Activated CD4-positive, alpha-beta T cell treated with anti-CD3 and anti-CD28 coated beads for 36 hours (primary cell): Measurements from ENCODE around the gene QRICH1. TPM values are rescaled to one million over a fixed set of nuclear protein-coding genes. Genes with fewer than 3 reads are reported as not detected.
"Not testable (repeated sequence)": the region's sequence is repeated elsewhere in the genome, so short reads cannot be mapped to it uniquely, and the experiment has no call there.

ENCODE experiments used
- ATAC-seq: fragments of 200-7000 bp; cut with Tn5 transposase; one replicate; pipeline ENCODE4 v1.10.0; 2021; ENCODE audit warnings: mild to moderate bottlenecking, moderate library complexity
- CTCF ChIA-PET: fragments of 350-600 bp; sonication (Branson Sonifier 250); formaldehyde crosslinking; loops from one replicate; lab custom pipeline; 2021; ENCODE audit warnings: antibody characterized with exemption; lab: Charles Lee
- POLR2A ChIA-PET: fragments of 350-600 bp; sonication (Branson Sonifier 250); formaldehyde crosslinking; loops from one replicate; lab custom pipeline; 2021; ENCODE audit warnings: antibody characterized with exemption, inconsistent platforms; lab: Charles Lee
- DNase-seq: peaks from one replicate; pipeline ENCODE4 v3.0.0-alpha.2; 2020
- H3K27ac Mint-ChIP-seq: one replicate; pipeline ENCODE4 v1.8.0; 2021; ENCODE audit warnings: mixed read lengths
- H3K27me3 Mint-ChIP-seq: one replicate; pipeline ENCODE4 v1.8.0; 2021; ENCODE audit warnings: mixed read lengths
- H3K36me3 Mint-ChIP-seq: one replicate; pipeline ENCODE4 v1.8.0; 2021; ENCODE audit warnings: low read depth, mixed read lengths
- H3K4me1 Mint-ChIP-seq: one replicate; pipeline ENCODE4 v1.8.0; 2021; ENCODE audit warnings: mixed read lengths
- H3K4me3 Mint-ChIP-seq: one replicate; pipeline ENCODE4 v1.8.0; 2021; ENCODE audit warnings: mild to moderate bottlenecking, moderate library complexity, mixed read lengths
- H3K9me3 Mint-ChIP-seq: one replicate; pipeline ENCODE4 v1.8.0; 2021; ENCODE audit warnings: low read depth, mixed read lengths
- intact Hi-C, 2 experiments: fragments of 100-400 bp; cut with DNase I in 1 of 2; cut with micrococcal nuclease in 1 of 2; formaldehyde crosslinking; loops; one replicate each; pipeline versions ENCODE4 v1.14.2 to v1.15.1; 2022 to 2024; cut with DNase I, micrococcal nuclease
- total RNA-seq, 2 experiments: library from RNA; stranded (reverse); gene quantifications; one replicate each; pipeline ENCODE4 v1.2.3, GENCODE V29; 2021

Gene QRICH1
- total RNA-seq, 2 experiments from 2014 or later: 119 to 171 TPM

DNA sequence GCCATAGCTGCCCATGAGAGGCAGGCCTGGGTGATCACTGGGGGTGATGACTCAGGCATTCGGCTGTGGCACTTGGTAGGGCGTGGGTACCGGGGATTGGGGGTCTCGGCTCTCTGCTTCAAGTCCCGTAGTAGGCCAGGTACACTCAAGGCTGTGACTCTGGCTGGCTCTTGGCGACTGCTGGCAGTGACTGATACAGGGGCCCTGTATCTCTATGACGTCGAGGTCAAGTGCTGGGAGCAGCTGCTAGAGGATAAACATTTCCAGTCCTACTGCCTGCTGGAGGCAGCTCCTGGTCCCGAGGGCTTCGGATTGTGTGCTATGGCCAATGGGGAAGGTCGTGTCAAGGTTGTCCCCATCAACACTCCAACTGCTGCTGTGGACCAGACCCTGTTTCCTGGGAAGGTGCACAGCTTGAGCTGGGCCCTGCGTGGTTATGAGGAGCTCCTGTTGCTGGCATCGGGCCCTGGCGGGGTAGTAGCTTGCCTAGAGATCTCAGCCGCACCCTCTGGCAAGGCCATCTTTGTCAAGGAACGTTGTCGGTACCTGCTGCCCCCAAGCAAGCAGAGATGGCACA, 81.3 kb downstream of the QRICH1 start:
- Mint-ChIP-seq H3K27ac (no peak overlapping the region), H3K27me3 (no peaks in the 10 kb centered on the region), H3K4me1 (peaks cover 18% of the 10 kb centered on the region), H3K36me3 (peaks cover 22% of the 10 kb centered on the region), H3K4me3 (no peak overlapping the region), H3K9me3 (no peaks in the 10 kb centered on the region)
- ChIA-PET CTCF (interaction anchor here (0.7 to 3.4 kb wide), 4 partner anchors 10 to 611 kb away, joined by 4 to 31 read pairs (median 6); partner anchors contain the start of gene NDUFAF3), POLR2A (interaction anchor here (1.0 to 2.6 kb wide), 2 partner anchors 9 to 17 kb away, joined by 3 to 10 read pairs; partner anchors contain the start of gene NDUFAF3)
- intact Hi-C loops: no loop called here
- DNase-seq: no peak
- ATAC-seq: no peak

DNA sequence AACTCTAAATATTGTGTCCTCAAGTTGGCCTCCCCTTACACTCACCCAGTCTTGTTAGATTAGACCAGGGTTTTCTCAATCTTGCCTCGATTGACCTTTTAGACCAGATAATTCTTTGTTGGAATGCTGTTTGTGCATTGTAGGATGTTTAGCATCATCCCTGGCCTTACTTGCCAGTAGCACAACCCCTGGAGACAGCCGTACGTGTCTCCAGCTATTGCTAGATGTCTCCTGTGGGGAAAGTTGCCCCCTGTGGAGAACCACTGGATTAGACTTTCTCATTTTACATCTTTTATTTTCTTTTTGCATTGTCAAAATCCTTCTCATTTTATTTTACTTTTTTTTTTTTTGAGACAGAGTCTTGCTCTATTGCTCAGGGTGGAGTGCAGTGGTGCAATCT, 84.5 kb downstream of the QRICH1 start:
- no peak for ATAC-seq
- no peak for DNase-seq
- Mint-ChIP-seq H3K4me3 (no peak overlapping the region), H3K36me3 (peaks cover 15% of the 10 kb centered on the region), H3K9me3 (no peaks in the 10 kb centered on the region), H3K27me3 (no peaks in the 10 kb centered on the region), H3K27ac (peak overlapping the region; percentile 5), H3K4me1 (peaks cover 16% of the 10 kb centered on the region)
- ChIA-PET POLR2A (interaction anchor here (3.7 kb wide), 1 partner anchor 11 kb away, joined by 102 read pairs; the partner anchor contains the start of genes DALRD3 and NDUFAF3), CTCF (interaction anchor here (0.9 to 5.9 kb wide), 5 partner anchors 7 to 90 kb away, joined by 3 to 61 read pairs (median 12); partner anchors contain the start of genes NDUFAF3 and P4HTM)
- intact Hi-C loops: loop anchor here in 1 of 2 experiments (5.0 kb wide), 2 partner anchors 403 to 537 kb away; partner anchors contain the start of genes RHOA and TCTA

DNA sequence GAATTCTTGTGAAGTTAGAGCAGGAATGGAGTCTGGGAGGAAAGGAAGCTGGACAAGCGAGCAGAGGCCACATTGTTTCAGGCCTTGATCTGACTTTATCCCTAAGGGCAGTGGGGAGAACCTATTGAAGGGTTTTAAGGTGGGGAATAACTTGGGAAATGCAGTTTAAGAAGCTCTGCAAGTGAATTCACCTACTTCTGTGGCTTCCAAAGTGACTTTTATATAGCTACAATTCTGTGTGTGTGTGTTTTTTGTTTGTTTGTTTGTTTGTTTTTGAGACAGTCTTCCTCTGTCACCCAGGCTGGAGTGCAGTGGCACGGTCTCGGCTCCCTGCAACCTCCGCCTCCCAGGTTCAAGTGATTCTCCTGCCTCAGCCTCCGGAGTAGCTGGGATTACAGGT, 85.2 kb downstream of the QRICH1 start:
- ATAC-seq, DNase-seq, H3K9me3 Mint-ChIP-seq, H3K27me3 Mint-ChIP-seq: not testable (repeated sequence)
- Mint-ChIP-seq H3K4me1 (peaks cover 16% of the 10 kb centered on the region), H3K4me3 (peak overlapping the region; percentile 100), H3K36me3 (peaks cover 13% of the 10 kb centered on the region), H3K27ac (peak overlapping the region; percentile 91)
- ChIA-PET CTCF (interaction anchor here (0.9 to 5.9 kb wide), 6 partner anchors 8 to 441 kb away, joined by 3 to 61 read pairs (median 8); partner anchors contain the start of genes NDUFAF3 and P4HTM), POLR2A (interaction anchor here (1.0 to 3.7 kb wide), 2 partner anchors 11 to 21 kb away, joined by 3 to 102 read pairs; partner anchors contain the start of genes DALRD3, IMPDH2 and NDUFAF3)
- intact Hi-C loops: loop anchor here in 1 of 2 experiments (5.0 kb wide), 2 partner anchors 404 to 536 kb away; partner anchors contain the start of genes RHOA and TCTA

DNA sequence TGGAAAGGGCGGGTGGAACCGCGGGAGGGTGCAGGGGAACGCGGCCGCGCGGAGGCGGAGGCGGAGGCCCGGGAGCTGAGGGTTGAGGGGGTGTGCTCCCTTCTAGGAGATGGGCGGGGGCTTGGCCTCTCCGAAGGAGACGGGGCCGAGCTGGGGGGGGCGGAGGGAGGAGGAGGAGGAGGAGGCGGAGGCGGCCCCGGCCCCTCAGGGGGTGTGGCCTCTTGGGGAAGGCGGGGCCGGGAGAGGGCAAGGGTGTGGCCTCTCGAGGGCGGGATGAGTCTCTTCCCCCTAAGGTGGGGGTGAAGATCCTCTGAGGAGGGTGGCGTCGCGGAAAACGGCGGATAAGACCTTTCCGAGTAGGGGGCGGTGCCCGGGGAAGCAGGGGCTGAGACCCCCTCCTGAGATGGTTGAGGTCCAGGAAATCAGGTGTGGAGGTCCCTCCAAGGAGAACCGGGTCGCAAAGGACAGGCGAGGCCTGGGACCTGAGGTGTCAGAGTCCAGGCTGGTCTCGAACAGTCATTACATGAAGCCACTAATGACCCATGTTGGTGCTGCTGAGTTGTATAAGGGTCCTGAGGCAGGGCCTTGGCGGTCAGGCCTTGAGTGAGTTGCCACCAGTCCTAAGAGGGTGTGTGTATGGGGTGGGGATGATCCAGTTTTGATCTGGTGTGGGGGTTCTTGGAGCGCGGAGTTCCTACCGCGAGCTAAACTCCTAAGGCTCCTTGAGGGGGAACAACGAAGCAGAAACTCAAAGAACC, 85.9 kb downstream of the QRICH1 start:
- H3K4me3 Mint-ChIP-seq: peak overlapping the region; percentile 100
- H3K27me3 Mint-ChIP-seq: no peaks in the 10 kb centered on the region
- peak; percentile 94 for DNase-seq
- H3K4me1 Mint-ChIP-seq: peaks cover 16% of the 10 kb centered on the region
- H3K27ac Mint-ChIP-seq: peak overlapping the region; percentile 100
- peaks cover 10% of the 10 kb centered on the region for H3K36me3 Mint-ChIP-seq
- ChIA-PET POLR2A (interaction anchor here (0.5 to 3.7 kb wide), 11 partner anchors 12 to 535 kb away, joined by 3 to 102 read pairs (median 4); partner anchors contain the start of genes ARIH2, DALRD3, IMPDH2 and NDUFAF3), CTCF (interaction anchor here (0.6 to 5.9 kb wide), 11 partner anchors 9 to 572 kb away, joined by 3 to 61 read pairs (median 5); partner anchors contain the start of genes IMPDH2, NDUFAF3 and P4HTM)
- ATAC-seq: peak; percentile 73
- intact Hi-C loops: loop anchor here (1.0 to 5.0 kb wide), 16 partner anchors 13 to 666 kb away; partner anchors contain the start of genes APEH (in 1 of the 2), ARIH2 (in 1 of the 2), CCDC71 (in 1 of the 2) and DAG1 (in 1 of the 2)
- H3K9me3 Mint-ChIP-seq: no peaks in the 10 kb centered on the region

DNA sequence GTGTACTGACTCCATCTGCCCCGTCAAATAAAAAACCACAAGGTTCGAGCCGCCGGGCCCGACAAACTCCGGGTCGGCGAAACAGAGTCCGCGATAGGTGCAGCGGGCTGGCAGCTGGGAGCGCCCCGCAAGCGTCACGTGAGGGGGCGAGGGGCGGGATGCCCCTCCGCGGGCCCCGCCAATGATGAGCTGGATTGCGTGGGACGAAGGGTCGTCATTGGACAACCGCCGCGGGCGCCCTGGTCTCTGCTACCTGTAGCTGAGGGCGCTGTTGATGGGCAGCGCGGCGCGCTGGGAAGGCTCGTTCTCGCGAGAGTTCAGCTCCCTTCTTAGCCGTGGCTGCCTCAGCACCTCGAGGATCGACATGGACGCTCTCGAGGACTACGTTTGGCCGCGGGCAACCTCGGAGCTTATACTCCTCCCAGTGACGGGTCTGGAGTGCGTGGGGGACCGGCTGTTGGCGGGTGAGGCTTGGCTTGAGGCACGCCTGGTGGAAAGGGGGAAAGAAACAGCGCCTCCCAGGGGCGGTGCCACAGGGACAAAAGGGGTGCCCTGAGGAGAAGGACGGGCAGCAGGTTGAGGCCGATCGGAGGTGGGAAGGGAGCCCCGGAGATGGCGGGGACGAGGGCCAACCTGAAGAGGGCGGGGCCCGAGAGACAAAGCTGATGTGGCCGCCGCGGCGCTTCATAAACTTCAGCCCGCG, 86.7 kb downstream of the QRICH1 start, which contains the start of gene WDR6:
WDR6 (plus strand) TSS at position 324 of the 703 bp plus-strand sequence; CDS start at position 365, 41 bp downstream.
- H3K9me3 Mint-ChIP-seq: no peaks in the 10 kb centered on the region

DNA sequence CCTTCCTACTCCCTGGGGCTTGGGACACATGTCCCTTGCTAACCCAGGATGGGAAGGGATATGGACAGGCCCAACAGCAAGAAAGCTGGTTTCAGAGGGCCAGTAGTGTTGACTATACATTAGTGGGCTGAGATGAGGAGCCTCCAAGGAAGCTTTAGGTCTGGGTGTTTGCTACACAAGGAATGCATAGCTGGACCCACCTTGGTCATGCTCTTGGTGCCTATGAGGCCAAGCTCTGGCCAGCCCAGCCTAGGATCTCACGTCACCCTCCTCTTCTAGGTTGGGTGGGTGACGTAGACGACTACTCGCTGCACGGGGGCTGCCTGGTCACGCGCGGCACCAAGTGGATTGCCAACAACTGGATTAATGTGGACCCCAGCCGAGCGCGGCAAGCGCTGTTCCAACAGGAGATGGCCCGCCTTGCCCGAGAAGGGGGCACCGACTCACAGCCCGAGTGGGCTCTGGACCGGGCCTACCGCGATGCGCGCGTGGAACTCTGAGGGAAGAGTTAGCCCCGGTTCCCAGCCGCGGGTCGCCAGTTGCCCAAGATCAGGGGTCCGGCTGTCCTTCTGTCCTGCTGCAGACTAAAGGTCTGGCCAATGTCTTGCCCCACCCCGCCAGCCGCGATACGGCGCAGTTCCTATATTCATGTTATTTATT, 87.3 kb downstream of the QRICH1 start:
- DNase-seq (no peak), ATAC-seq (no peak)
- Mint-ChIP-seq H3K4me1 (peaks cover 16% of the 10 kb centered on the region), H3K36me3 (peaks cover 10% of the 10 kb centered on the region), H3K4me3 (peak overlapping the region; percentile 100), H3K9me3 (no peaks in the 10 kb centered on the region), H3K27me3 (no peaks in the 10 kb centered on the region), H3K27ac (peak overlapping the region; percentile 100)
- CTCF ChIA-PET: interaction anchor here (0.6 to 5.9 kb wide), 15 partner anchors 8 to 1331 kb away, joined by 3 to 61 read pairs (median 3); partner anchors contain the start of genes DALRD3, IMPDH2, IP6K2 and KLHDC8B
- POLR2A ChIA-PET: interaction anchor here (0.6 to 3.7 kb wide), 16 partner anchors 14 to 818 kb away, joined by 3 to 102 read pairs (median 4); partner anchors contain the start of genes ARIH2, CDC25A, DAG1 and DALRD3
- intact Hi-C loops: loop anchor here (1.0 to 5.0 kb wide), 16 partner anchors 15 to 668 kb away; partner anchors contain the start of genes APEH (in 1 of the 2), ARIH2 (in 1 of the 2), CCDC71 (in 1 of the 2) and DAG1 (in 1 of the 2)

More for the DNA sequence above, 86.7 kb downstream of the QRICH1 start, which contains the start of gene WDR6:
- Mint-ChIP-seq H3K36me3 (peaks cover 10% of the 10 kb centered on the region), H3K27ac (peak within 1 kb of the TSS; percentile 100), H3K27me3 (no peaks in the 10 kb centered on the region), H3K4me3 (peak within 1 kb of the TSS; percentile 100), H3K4me1 (peaks cover 16% of the 10 kb centered on the region)
- ATAC-seq (peak; percentile 90), DNase-seq (peak; percentile 99)
- ChIA-PET POLR2A (interaction anchor here (0.5 to 3.7 kb wide), 19 partner anchors 13 to 819 kb away, joined by 3 to 102 read pairs (median 4); partner anchors contain the start of genes ARIH2, CDC25A, DAG1 and DALRD3), CTCF (interaction anchor here (0.6 to 5.9 kb wide), 16 partner anchors 9 to 1330 kb away, joined by 3 to 61 read pairs (median 4); partner anchors contain the start of genes DALRD3, IMPDH2, IP6K2 and KLHDC8B)
- intact Hi-C loops: loop anchor here (1.0 to 5.0 kb wide), 16 partner anchors 14 to 667 kb away; partner anchors contain the start of genes APEH (in 1 of the 2), ARIH2 (in 1 of the 2), CCDC71 (in 1 of the 2) and DAG1 (in 1 of the 2)

DNA sequence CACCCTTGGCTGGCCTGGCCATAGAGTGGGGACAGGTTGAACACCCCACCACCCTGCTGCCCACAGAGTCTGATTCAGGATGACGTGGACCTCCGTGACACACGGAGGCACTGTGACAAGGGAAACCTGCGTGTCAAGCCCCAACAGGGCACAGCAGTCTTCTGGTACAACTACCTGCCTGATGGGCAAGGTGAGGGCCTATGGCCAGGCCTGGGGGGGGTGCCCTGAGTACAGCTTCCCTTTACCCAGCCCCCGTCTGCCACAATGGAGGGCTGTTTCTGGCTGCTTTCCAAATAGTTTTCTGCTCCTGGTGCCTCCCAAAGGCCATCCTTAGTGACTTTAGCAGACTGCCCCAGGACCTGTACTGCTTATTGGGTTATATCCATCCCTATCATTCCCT, 87.9 kb downstream of the QRICH1 start:
- Mint-ChIP-seq H3K27ac (no peak overlapping the region), H3K36me3 (peaks cover 10% of the 10 kb centered on the region), H3K4me1 (peaks cover 16% of the 10 kb centered on the region), H3K27me3 (no peaks in the 10 kb centered on the region), H3K4me3 (peak overlapping the region; percentile 100), H3K9me3 (no peaks in the 10 kb centered on the region)
- no peak for ATAC-seq
- intact Hi-C loops: loop anchor here in 1 of 2 experiments (5.0 kb wide), 2 partner anchors 406 to 534 kb away; partner anchors contain the start of genes RHOA and TCTA
- ChIA-PET POLR2A (interaction anchor here (1.6 to 2.0 kb wide), 2 partner anchors 88 to 533 kb away, joined by 3 to 21 read pairs; partner anchors contain the start of gene QRICH1), CTCF (interaction anchor here (0.7 to 5.9 kb wide), 3 partner anchors 17 to 89 kb away, joined by 3 to 61 read pairs (median 3); partner anchors contain the start of gene P4HTM)
- no peak for DNase-seq

DNA sequence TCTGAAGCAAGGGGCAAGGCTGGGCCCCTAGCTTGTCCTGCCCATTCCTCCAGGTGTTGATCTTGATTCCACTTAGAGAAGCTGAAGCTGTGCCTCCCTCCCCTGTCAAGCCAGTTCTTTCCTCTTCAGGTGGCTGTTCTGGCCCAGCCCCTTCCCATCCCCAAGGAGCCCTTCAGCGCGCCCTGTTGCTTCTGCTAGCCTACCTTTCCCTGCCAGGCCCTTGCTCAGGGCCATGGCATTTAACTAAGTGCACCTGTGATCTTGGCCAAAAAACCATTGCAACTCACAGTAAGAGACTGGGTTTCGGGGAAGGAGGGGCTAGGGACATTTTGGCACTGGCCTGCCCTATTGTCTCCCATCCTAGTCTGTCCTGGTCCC, 88.6 kb downstream of the QRICH1 start:
- Mint-ChIP-seq H3K36me3 (peaks cover 10% of the 10 kb centered on the region), H3K9me3 (no peaks in the 10 kb centered on the region), H3K4me1 (peaks cover 16% of the 10 kb centered on the region), H3K27me3 (no peaks in the 10 kb centered on the region), H3K27ac (no peak overlapping the region), H3K4me3 (no peak overlapping the region)
- ATAC-seq (no peak), DNase-seq (no peak)
- ChIA-PET POLR2A (no interaction called here), CTCF (interaction anchor here (0.8 to 5.9 kb wide), 2 partner anchors 17 to 89 kb away, joined by 3 to 61 read pairs; partner anchors contain the start of gene P4HTM)
- intact Hi-C loops: loop anchor here in 1 of 2 experiments (5.0 kb wide), 2 partner anchors 407 to 533 kb away; partner anchors contain the start of genes RHOA and TCTA
